K562 (cell line): ENCODE results near the gene HSF4. TPM values are rescaled to one million over a fixed set of nuclear protein-coding genes. Genes with fewer than 3 reads are reported as not detected.
A peak's percentile ranks its signal among the peaks of the same experiment; 100 is the strongest.

Source experiments
- ATAC-seq: fragments of 200-7000 bp; cut with Tn5 transposase; 3 replicates; pipeline ENCODE4 v1.9.1; 2020; ENCODE audit warnings: moderate library complexity
- BruUV-seq: library from RNA; stranded (reverse); fragments of 400-500 nt; replicated peaks from 2 replicates; lab custom pipeline; 2021; lab: Mats Ljungman, UMichigan
- CTCF ChIA-PET: fragments of 300-600 bp; formaldehyde crosslinking; extraction: SDS; loops from one replicate; lab custom pipeline; 2021; ENCODE audit warnings: low intra/inter-chr PET ratio; lab: Yijun Ruan, JAX
- POLR2A ChIA-PET: fragments of 300-600, 350-650 bp; sonication (Branson Sonifier 250); formaldehyde crosslinking; extraction: SDS; loops from one replicate; lab custom pipeline; 2021; ENCODE audit warnings: antibody characterized with exemption, inconsistent platforms; lab: Yijun Ruan, JAX
- DNase-seq, 4 experiments: peaks; one replicate each; pipeline versions ENCODE4 v3.0.0 to v3.0.0-alpha.2; 2011 to 2018; ENCODE audit warnings: low spot score in 3 of 4, mixed read lengths in 3 of 4; ENCODE audit errors: extremely low read depth in 1 of 4
- FAIRE-seq: peaks from 2 replicates; lab custom pipeline; 2011; peaks lifted over from hg19 to GRCh38; lab: Jason Lieb, UNC
- H2AFZ ChIP-seq: 2 replicates; pipeline ENCODE4 v1.6.0; 2011; ENCODE audit warnings: low read depth, low read length, control low read depth, inconsistent platforms
- H3K27ac ChIP-seq: fragments of 200-600 bp; 3 replicates; pipeline ENCODE4 v1.8.0; 2011; ENCODE audit warnings: low read depth, mild to moderate bottlenecking, control low read depth, inconsistent platforms, low read length, moderate library complexity, mixed read lengths; ENCODE audit errors: extremely low read depth
- H3K27me3 ChIP-seq, 2 experiments: fragments of 300-600 bp in 1 of 2; 2 replicates in 1 of 2; 3 replicates in 1 of 2; pipeline versions ENCODE4 v1.6.0 to v1.8.0; 2011; ENCODE audit warnings: inconsistent platforms in 2 of 2, low read length in 2 of 2, mild to moderate bottlenecking in 1 of 2, mixed read lengths in 1 of 2, moderate library complexity in 1 of 2; ENCODE audit not compliant: control insufficient read depth in 2 of 2, insufficient read depth in 2 of 2
- H3K36me3 ChIP-seq: fragments of 300-600 bp; 3 replicates; pipeline ENCODE4 v1.8.0; 2011; ENCODE audit warnings: mild to moderate bottlenecking, low read length, inconsistent platforms; ENCODE audit not compliant: control insufficient read depth, insufficient read depth
- H3K4me1 ChIP-seq, 2 experiments: fragments of 200-600 bp in 1 of 2; replicated peaks in 1 of 2; 2 replicates in 1 of 2; 3 replicates in 1 of 2; pipeline versions ENCODE4 v1.5.1 to v1.8.0; 2011; ENCODE audit warnings: inconsistent platforms in 2 of 2, low read length in 2 of 2, mild to moderate bottlenecking in 1 of 2, mixed read lengths in 1 of 2, moderate library complexity in 1 of 2; ENCODE audit not compliant: control insufficient read depth in 2 of 2, insufficient read depth in 2 of 2
- H3K4me2 ChIP-seq: 2 replicates; pipeline ENCODE4 v1.6.1; 2011; ENCODE audit warnings: low read length, control low read depth, inconsistent platforms, mixed read lengths; ENCODE audit not compliant: insufficient read depth
- H3K4me3 ChIP-seq: fragments of 200-600 bp; sonication (generic), shearing (Covaris generic); 2 replicates; pipeline ENCODE4 v1.5.1; 2016; ENCODE audit warnings: control low read depth, inconsistent platforms
- H3K79me2 ChIP-seq: fragments of 200-600 bp; 3 replicates; pipeline ENCODE4 v1.8.0; 2011; ENCODE audit warnings: low read length, inconsistent platforms; ENCODE audit not compliant: control insufficient read depth, insufficient read depth
- H3K9ac ChIP-seq, 2 experiments: 2 replicates each; pipeline versions ENCODE4 v1.6.0 to v1.6.1; 2011; ENCODE audit warnings: low read depth in 2 of 2, low read length in 2 of 2, control low read depth in 1 of 2, inconsistent platforms in 1 of 2, mild to moderate bottlenecking in 1 of 2, mixed read lengths in 1 of 2; ENCODE audit not compliant: insufficient read depth in 1 of 2
- H3K9me1 ChIP-seq: one replicate; pipeline ENCODE4 v1.6.0; 2011; ENCODE audit warnings: inconsistent platforms, mild to moderate bottlenecking, low read length, moderate library complexity; ENCODE audit not compliant: control insufficient read depth, insufficient read depth
- H3K9me3 ChIP-seq: replicated peaks from 2 replicates; pipeline ENCODE4 v1.5.1; 2011; ENCODE audit warnings: low read depth, low read length, inconsistent platforms; ENCODE audit not compliant: control insufficient read depth, insufficient read depth
- H4K20me1 ChIP-seq: replicated peaks from 2 replicates; pipeline ENCODE4 v1.6.1; 2011; ENCODE audit warnings: low read length, inconsistent platforms, mixed read lengths; ENCODE audit not compliant: control insufficient read depth, insufficient read depth
- ATF7 ChIP-seq: fragments of 450-650 bp; IDR thresholded peaks from 2 replicates; pipeline ENCODE4 v1.7.1; 2014; ENCODE audit warnings: mild to moderate bottlenecking, moderate library complexity
- HEY1 ChIP-seq: fragments of 250-450 bp; sonication (Bioruptor Pico); IDR thresholded peaks from 2 replicates; pipeline ENCODE4 v1.5.0; 2020; ENCODE audit warnings: mild to moderate bottlenecking, moderate library complexity, borderline replicate concordance
- IFI16 ChIP-seq: fragments of 250-450 bp; sonication (Bioruptor Pico); IDR thresholded peaks from 2 replicates; pipeline ENCODE4 v2.1.2; 2022; ENCODE audit warnings: mild to moderate bottlenecking, inconsistent platforms
- NCOA6 ChIP-seq: fragments of 450-650 bp; IDR thresholded peaks from 2 replicates; pipeline ENCODE4 v1.6.1; 2017; ENCODE audit warnings: mild to moderate bottlenecking
- NFIX ChIP-seq: fragments of 250-450 bp; sonication (Bioruptor Pico); IDR thresholded peaks from 2 replicates; pipeline ENCODE4 v1.4.0; 2020; ENCODE audit warnings: low read depth, mild to moderate bottlenecking, moderate library complexity
- POLR3G ChIP-seq: IDR thresholded peaks from 2 replicates; pipeline ENCODE4 v1.6.1; 2011; ENCODE audit not compliant: insufficient read length, insufficient replicate concordance; ENCODE audit errors: extremely low read depth
- WHSC1 ChIP-seq: IDR thresholded peaks from one replicate; pipeline ENCODE4 v1.6.1; 2012; ENCODE audit warnings: low read length, control low read depth, inconsistent platforms
- ZKSCAN3 ChIP-seq: fragments of 250-450 bp; sonication (Bioruptor Pico); IDR thresholded peaks from 2 replicates; pipeline ENCODE4 v1.4.0; 2020
- ZNF212 ChIP-seq: fragments of 450-650 bp; formaldehyde crosslinking; IDR thresholded peaks from 2 replicates; pipeline ENCODE4 v1.4.0; 2020; ENCODE audit warnings: mild to moderate bottlenecking
- ZNF717 ChIP-seq: fragments of 250-450 bp; sonication (Bioruptor Pico); IDR thresholded peaks from 2 replicates; pipeline ENCODE4 v1.5.0; 2021
- ZNF77 ChIP-seq: fragments of 250-450 bp; sonication (Bioruptor Pico); IDR thresholded peaks from 2 replicates; pipeline ENCODE4 v1.5.0; 2020
- ZNF780A ChIP-seq: fragments of 250-450 bp; sonication (Bioruptor Pico); IDR thresholded peaks from 2 replicates; pipeline ENCODE4 v1.5.0; 2021; ENCODE audit warnings: mild to moderate bottlenecking
- in situ Hi-C: fragments of 300-500 bp; cut with MboI; formaldehyde crosslinking; loops from 4 replicates; pipeline ENCODE4 v1.15.0; 2018; ENCODE audit warnings: inconsistent platforms, mixed read lengths
- intact Hi-C: fragments of 100-400 bp; cut with micrococcal nuclease; formaldehyde crosslinking; loops from 2 replicates; pipeline ENCODE4 v1.14.2; 2022
- polyA plus RNA-seq, 8 experiments: library from polyadenylated mRNA; depleted of rRNA in 4 of 8; stranded (reverse) in 5 of 8; unstranded in 3 of 8; fragments of >200 nt; fragmentation: Nextera tagmentation in 2 of 8; fragmentation: Illumina TruSeq in 1 of 8; extraction: Ambion mirVana in 2 of 8; extraction: Trizol in 1 of 8; gene quantifications; 2 replicates each; pipeline versions ENCODE4 v1.2.1 to v1.2.3, GENCODE V29; 2011 to 2014; ENCODE audit warnings: inconsistent platforms in 1 of 8, missing spikeins in 1 of 8
- total RNA-seq, 7 experiments: library from RNA; depleted of rRNA in 6 of 7; stranded (reverse); fragments of >200 nt in 6 of 7; fragmentation: Illumina TruSeq in 2 of 7; extraction: Trizol in 2 of 7; gene quantifications; 2 replicates each; pipeline versions ENCODE4 v1.2.1 to v1.2.3, GENCODE V29; 2011 to 2021; ENCODE audit warnings: low replicate concordance in 1 of 7
- TF ChIP-seq, protein P1 (sequence below): fragments of 450-650 bp; IDR thresholded peaks from 2 replicates; pipeline ENCODE4 v1.7.1; 2018; ENCODE audit warnings: mild to moderate bottlenecking, low read depth; ENCODE audit not compliant: partially characterized antibody
- TF ChIP-seq, protein P2 (sequence below): sonication (generic); formaldehyde crosslinking; IDR thresholded peaks from 2 replicates; pipeline ENCODE4 v1.8.0; 2023; ENCODE audit warnings: missing genetic modification reagents, mild to moderate bottlenecking, borderline replicate concordance
- TF ChIP-seq, protein P3 (sequence below): fragments of 250-450 bp; sonication (Bioruptor Pico); IDR thresholded peaks from 2 replicates; pipeline ENCODE4 v1.4.0; 2020; ENCODE audit warnings: borderline replicate concordance

Gene HSF4
- total and polyA plus RNA-seq, 9 of the 15 experiments (the other 6 are each of a cell fraction or from before 2014, with no cell fraction given): 0.50 to 35.4 (median 8.8) TPM; not detected in 1

DNA sequence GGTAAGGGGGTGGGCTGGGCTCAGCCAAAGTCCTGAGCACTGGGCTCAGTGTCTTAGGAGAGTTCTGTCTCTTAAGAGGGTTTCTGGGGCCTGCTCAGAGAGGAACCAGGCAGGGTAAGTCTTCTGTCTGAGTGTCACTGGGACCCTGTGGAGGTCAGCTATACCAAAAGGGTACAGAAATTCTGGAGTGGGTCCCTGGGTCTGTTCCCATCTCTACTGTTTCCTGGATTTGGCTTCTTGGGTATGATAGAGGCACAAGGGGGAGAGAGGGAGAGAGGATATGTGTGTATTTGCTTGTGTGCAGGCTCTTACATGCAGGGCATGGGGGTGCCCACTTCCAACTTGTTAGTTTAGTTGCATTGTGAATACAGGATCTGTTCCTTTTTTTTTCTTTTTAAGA is 29.0 kb downstream of the HSF4 start:
- H2AFZ ChIP-seq: no peak overlapping the region
- H3K36me3 ChIP-seq: peaks cover 58% of the 10 kb centered on the region
- peaks cover 46% of the 10 kb centered on the region for H3K79me2 ChIP-seq
- no peaks in the 10 kb centered on the region for H4K20me1 ChIP-seq
- H3K9me1 ChIP-seq: no peaks in the 10 kb centered on the region
- DNase-seq: no peak
- FAIRE-seq: no peak
- no peak for ATAC-seq
- H3K4me3 ChIP-seq: peak overlapping the region; percentile 83
- H3K9ac ChIP-seq: peak overlapping the region; percentile 88 to 95; a peak in 3 of 4 replicates
- peak overlapping the region; percentile 97 for H3K4me2 ChIP-seq
- ChIA-PET POLR2A (interaction anchor here (0.6 to 1.2 kb wide), 3 partner anchors 9 to 1179 kb away, joined by 3 to 4 read pairs (median 4); no protein-coding TSS in a partner anchor), CTCF (no interaction called here)
- in situ Hi-C loops (no loop called here), intact Hi-C loops (loop anchor here (2.0 to 5.0 kb wide), 2 partner anchors 34 to 53 kb away; partner anchors contain the start of genes FHOD1 and TMEM208)
- peak overlapping the region; percentile 63; the same call in 1 of the 3 replicates for H3K27ac ChIP-seq
- no peaks in the 10 kb centered on the region for H3K9me3 ChIP-seq
- H3K4me1 ChIP-seq: peaks cover 38 to 69% of the 10 kb centered on the region in 2 experiments
- H3K27me3 ChIP-seq: no peaks in the 10 kb centered on the region
- BruUV-seq: no TSS peak
- TF ChIP-seq, protein P1, sequence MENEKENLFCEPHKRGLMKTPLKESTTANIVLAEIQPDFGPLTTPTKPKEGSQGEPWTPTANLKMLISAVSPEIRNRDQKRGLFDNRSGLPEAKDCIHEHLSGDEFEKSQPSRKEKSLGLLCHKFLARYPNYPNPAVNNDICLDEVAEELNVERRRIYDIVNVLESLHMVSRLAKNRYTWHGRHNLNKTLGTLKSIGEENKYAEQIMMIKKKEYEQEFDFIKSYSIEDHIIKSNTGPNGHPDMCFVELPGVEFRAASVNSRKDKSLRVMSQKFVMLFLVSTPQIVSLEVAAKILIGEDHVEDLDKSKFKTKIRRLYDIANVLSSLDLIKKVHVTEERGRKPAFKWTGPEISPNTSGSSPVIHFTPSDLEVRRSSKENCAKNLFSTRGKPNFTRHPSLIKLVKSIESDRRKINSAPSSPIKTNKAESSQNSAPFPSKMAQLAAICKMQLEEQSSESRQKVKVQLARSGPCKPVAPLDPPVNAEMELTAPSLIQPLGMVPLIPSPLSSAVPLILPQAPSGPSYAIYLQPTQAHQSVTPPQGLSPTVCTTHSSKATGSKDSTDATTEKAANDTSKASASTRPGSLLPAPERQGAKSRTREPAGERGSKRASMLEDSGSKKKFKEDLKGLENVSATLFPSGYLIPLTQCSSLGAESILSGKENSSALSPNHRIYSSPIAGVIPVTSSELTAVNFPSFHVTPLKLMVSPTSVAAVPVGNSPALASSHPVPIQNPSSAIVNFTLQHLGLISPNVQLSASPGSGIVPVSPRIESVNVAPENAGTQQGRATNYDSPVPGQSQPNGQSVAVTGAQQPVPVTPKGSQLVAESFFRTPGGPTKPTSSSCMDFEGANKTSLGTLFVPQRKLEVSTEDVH: no peak
- no peak for TF ChIP-seq ZNF212 (CRISPR knock-in tag)
- TF ChIP-seq NCOA6: no peak
- TF ChIP-seq POLR3G: no peak
- no peak for TF ChIP-seq ZNF77 (CRISPR knock-in tag)
- no peak for TF ChIP-seq NFIX
- TF ChIP-seq ZKSCAN3 (CRISPR knock-in tag): no peak
- TF ChIP-seq ZNF780A (CRISPR knock-in tag): no peak
- TF ChIP-seq, protein P2, sequence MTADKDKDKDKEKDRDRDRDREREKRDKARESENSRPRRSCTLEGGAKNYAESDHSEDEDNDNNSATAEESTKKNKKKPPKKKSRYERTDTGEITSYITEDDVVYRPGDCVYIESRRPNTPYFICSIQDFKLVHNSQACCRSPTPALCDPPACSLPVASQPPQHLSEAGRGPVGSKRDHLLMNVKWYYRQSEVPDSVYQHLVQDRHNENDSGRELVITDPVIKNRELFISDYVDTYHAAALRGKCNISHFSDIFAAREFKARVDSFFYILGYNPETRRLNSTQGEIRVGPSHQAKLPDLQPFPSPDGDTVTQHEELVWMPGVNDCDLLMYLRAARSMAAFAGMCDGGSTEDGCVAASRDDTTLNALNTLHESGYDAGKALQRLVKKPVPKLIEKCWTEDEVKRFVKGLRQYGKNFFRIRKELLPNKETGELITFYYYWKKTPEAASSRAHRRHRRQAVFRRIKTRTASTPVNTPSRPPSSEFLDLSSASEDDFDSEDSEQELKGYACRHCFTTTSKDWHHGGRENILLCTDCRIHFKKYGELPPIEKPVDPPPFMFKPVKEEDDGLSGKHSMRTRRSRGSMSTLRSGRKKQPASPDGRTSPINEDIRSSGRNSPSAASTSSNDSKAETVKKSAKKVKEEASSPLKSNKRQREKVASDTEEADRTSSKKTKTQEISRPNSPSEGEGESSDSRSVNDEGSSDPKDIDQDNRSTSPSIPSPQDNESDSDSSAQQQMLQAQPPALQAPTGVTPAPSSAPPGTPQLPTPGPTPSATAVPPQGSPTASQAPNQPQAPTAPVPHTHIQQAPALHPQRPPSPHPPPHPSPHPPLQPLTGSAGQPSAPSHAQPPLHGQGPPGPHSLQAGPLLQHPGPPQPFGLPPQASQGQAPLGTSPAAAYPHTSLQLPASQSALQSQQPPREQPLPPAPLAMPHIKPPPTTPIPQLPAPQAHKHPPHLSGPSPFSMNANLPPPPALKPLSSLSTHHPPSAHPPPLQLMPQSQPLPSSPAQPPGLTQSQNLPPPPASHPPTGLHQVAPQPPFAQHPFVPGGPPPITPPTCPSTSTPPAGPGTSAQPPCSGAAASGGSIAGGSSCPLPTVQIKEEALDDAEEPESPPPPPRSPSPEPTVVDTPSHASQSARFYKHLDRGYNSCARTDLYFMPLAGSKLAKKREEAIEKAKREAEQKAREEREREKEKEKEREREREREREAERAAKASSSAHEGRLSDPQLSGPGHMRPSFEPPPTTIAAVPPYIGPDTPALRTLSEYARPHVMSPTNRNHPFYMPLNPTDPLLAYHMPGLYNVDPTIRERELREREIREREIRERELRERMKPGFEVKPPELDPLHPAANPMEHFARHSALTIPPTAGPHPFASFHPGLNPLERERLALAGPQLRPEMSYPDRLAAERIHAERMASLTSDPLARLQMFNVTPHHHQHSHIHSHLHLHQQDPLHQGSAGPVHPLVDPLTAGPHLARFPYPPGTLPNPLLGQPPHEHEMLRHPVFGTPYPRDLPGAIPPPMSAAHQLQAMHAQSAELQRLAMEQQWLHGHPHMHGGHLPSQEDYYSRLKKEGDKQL (CRISPR knock-in tag): no peak
- TF ChIP-seq, protein P3, sequence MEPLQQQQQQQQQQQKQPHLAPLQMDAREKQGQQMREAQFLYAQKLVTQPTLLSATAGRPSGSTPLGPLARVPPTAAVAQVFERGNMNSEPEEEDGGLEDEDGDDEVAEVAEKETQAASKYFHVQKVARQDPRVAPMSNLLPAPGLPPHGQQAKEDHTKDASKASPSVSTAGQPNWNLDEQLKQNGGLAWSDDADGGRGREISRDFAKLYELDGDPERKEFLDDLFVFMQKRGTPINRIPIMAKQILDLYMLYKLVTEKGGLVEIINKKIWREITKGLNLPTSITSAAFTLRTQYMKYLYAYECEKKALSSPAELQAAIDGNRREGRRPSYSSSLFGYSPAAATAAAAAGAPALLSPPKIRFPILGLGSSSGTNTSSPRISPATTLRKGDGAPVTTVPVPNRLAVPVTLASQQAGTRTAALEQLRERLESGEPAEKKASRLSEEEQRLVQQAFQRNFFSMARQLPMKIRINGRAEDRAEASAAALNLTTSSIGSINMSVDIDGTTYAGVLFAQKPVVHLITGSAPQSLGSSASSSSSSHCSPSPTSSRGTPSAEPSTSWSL (CRISPR knock-in tag): no peak
- no peak for TF ChIP-seq WHSC1
- no peak for TF ChIP-seq IFI16
- no peak for TF ChIP-seq ATF7
- no peak for TF ChIP-seq ZNF717 (CRISPR knock-in tag)
- no peak for TF ChIP-seq HEY1
